Measurements from ENCODE around the gene OLIG3. TPM values are rescaled to one million over a fixed set of nuclear protein-coding genes. Genes with fewer than 3 reads are reported as not detected.

OLIG3 gene
- total and polyA plus RNA-seq, 2 of the 8 experiments (the other 6 are each of a cell fraction or from before 2014, with no cell fraction given), result 0.60 to 1.3 TPM

GRCh38 chr6:137496368-137496767, 2.2 kb upstream of the OLIG3 start:
- peaks cover 25% of the 10 kb centered on the region for H3K23me2 ChIP-seq (ENCODE audit: low read depth, low read length)
- H2BK120ac ChIP-seq (replicated peaks; ENCODE audit: low read depth, low read length), result no peak overlapping the region
- H3K27me3 ChIP-seq (replicated peaks in 1 of 4; ENCODE audit: control insufficient read depth in 3 of 4, extremely low read depth in 1 of 4, insufficient read depth in 3 of 4, low read length in 3 of 4), result peaks cover 58 to 89% (median 80%) of the 10 kb centered on the region in 4 experiments
- FAIRE-seq (no peak), DNase-seq (ENCODE audit: low read depth in 1 of 2, low spot score in 2 of 2) (peak in 1 of 2 experiments; percentile 60)
- peak overlapping the region; percentile 35 to 61 (median 44); a peak in 7 of 8 replicates for H3K4me3 ChIP-seq (ENCODE audit: extremely low read depth in 1 of 4, insufficient read depth in 2 of 4, low read depth in 3 of 4, low read length in 4 of 4)
- no peaks in the 10 kb centered on the region for H3K9me3 ChIP-seq (ENCODE audit: insufficient read depth in 2 of 2, low read depth in 1 of 2, low read length in 1 of 2)
- H3K14ac ChIP-seq (ENCODE audit: insufficient read length), result no peak overlapping the region
- no peaks in the 10 kb centered on the region for H3K79me2 ChIP-seq (ENCODE audit: control insufficient read depth in 1 of 2, insufficient read depth in 2 of 2, low read length in 2 of 2)
- no peaks in the 10 kb centered on the region for H4K20me1 ChIP-seq (replicated peaks in 1 of 2; ENCODE audit: control insufficient read depth in 1 of 2, insufficient read depth in 2 of 2, low read length in 2 of 2)
- no peaks in the 10 kb centered on the region for H3K36me3 ChIP-seq (ENCODE audit: control insufficient read depth in 2 of 4, insufficient read depth in 4 of 4, low read length in 3 of 4)
- no peak overlapping the region for H3K56ac ChIP-seq (replicated peaks; ENCODE audit: insufficient read length, low read depth, low read length)
- H3K23ac ChIP-seq (ENCODE audit: insufficient read length), result no peak overlapping the region
- no peak overlapping the region for H2BK5ac ChIP-seq (ENCODE audit: low read depth, low read length)
- H2AK5ac ChIP-seq (ENCODE audit: low read depth, low read length), result no peak overlapping the region
- H3K4me1 ChIP-seq (replicated peaks in 1 of 4; ENCODE audit: control insufficient read depth in 3 of 4, insufficient read depth in 4 of 4, low read length in 3 of 4), result peaks cover 10 to 47% (median 20%) of the 10 kb centered on the region in 4 experiments
- no peak overlapping the region for H4K8ac ChIP-seq (ENCODE audit: extremely low read depth, insufficient read depth, low read length)
- no peak overlapping the region for H2BK20ac ChIP-seq (ENCODE audit: low read length)
- no peak overlapping the region for H3K9ac ChIP-seq (replicated peaks in 1 of 4; ENCODE audit: extremely low read depth in 1 of 4, low read depth in 3 of 4, low read length in 3 of 4)
- no peak overlapping the region for H2BK15ac ChIP-seq (ENCODE audit: low read length)
- 2% methylated on average over 17 of the region's 17 CpGs; no CpG with 5 or more reads in 1 of the 2 experiments for WGBS, 2 experiments (ENCODE audit: extremely low coverage in 1 of 2, insufficient coverage in 1 of 2, insufficient read length in 1 of 2, insufficient replicate concordance in 2 of 2, low coverage in 1 of 2, low lambda C conversion rate in 2 of 2, missing lambda C conversion rate in 1 of 2)
- H3K18ac ChIP-seq (ENCODE audit: extremely low read depth, low read length), result peak overlapping the region; percentile 17; the same call in 1 of the 2 replicates
- POLR2A ChIA-PET (ENCODE audit: partially characterized antibody), result interaction anchor here (2.4 kb wide), 1 partner anchor 10 kb away, joined by 11 read pairs; no protein-coding TSS in a partner anchor
- H3K27ac ChIP-seq (ENCODE audit: low read depth, low read length), result no peak overlapping the region
- H3K4ac ChIP-seq (replicated peaks; ENCODE audit: insufficient read length, low read depth, low read length), result no peak overlapping the region
- no peak overlapping the region for H2AFZ ChIP-seq (ENCODE audit: low read length)
- 0 out of 2 replicates have a peak overlapping the region, but pooled peaks have one; percentile 84 for H2BK12ac ChIP-seq (ENCODE audit: low read depth, low read length)
- TF ChIP-seq CTBP2 (IDR thresholded peaks at IDR 0.05; ENCODE audit: borderline replicate concordance, insufficient read depth, insufficient read length, low read length) (peak; percentile 14), SUZ12 (IDR thresholded peaks at IDR 0.05; ENCODE audit: low read length) (peak; percentile 37), EZH2 (IDR thresholded peaks at IDR 0.05; ENCODE audit: low read depth, low read length, severe bottlenecking) (peak; percentile 51), MAFK (IDR thresholded peaks at IDR 0.05; ENCODE audit: low read depth, low read length) (no peak)
- CTCF ChIA-PET (ENCODE audit: partially characterized antibody), result interaction anchor here (0.6 to 4.8 kb wide), 7 partner anchors 10 to 523 kb away, joined by 3 to 55 read pairs (median 3); no protein-coding TSS in a partner anchor
- H4K5ac ChIP-seq (ENCODE audit: insufficient read length, low read depth, low read length), result no peak overlapping the region
- peak overlapping the region; percentile 91 to 99 for H3K4me2 ChIP-seq (ENCODE audit: insufficient read depth in 1 of 2, low read depth in 2 of 2, low read length in 2 of 2)
- no peak overlapping the region for H4K91ac ChIP-seq (replicated peaks; ENCODE audit: insufficient read length, low read length)
- no peaks in the 10 kb centered on the region for H3K79me1 ChIP-seq (ENCODE audit: low read depth, low read length)
